Measurements from ENCODE around the gene CLCNKA. TPM values are rescaled to one million over a fixed set of nuclear protein-coding genes. Genes with fewer than 3 reads are reported as not detected.

Gene CLCNKA
- total and polyA plus RNA-seq, 7 experiments from 2014 or later = not detected

DNA sequence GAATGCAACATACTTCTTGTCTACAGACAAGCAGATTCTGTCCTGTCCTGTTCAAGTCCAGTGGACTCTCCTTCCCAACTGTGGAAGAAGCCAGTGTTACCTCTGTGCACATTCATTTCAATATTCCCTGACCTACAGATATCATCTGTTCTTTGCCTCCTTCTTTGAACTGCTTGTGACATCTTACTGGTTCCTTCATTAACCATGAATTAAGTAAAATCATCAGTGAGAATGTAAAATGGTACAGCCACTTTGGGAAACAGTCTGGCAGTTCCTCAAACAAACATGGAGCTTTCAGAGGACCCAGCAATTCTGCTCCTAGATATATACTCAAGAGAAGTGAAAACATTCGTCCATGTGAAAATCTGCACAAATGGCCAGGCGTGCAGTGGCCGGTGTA lies 11.0 kb upstream of the CLCNKA start:
- no peak overlapping the region for H3K27ac Mint-ChIP-seq
- Histone ChIP-seq H3K4me1 (ENCODE audit: control insufficient read depth in 2 of 2, insufficient read depth in 2 of 2, low read length in 2 of 2) (peaks cover 0 to 6% of the 10 kb centered on the region in 2 donors), H3K27ac (ENCODE audit: low read depth, low read length) (no peak overlapping the region), H3K4me3 (ENCODE audit: low read length) (no peak overlapping the region), H3K9me3 (ENCODE audit: control insufficient read depth in 2 of 3, low read length in 3 of 3) (no peaks in the 10 kb centered on the region), H3K27me3 (ENCODE audit: control insufficient read depth in 2 of 2, insufficient read depth in 2 of 2, low read length in 2 of 2) (no peaks in the 10 kb centered on the region), H3K36me3 (ENCODE audit: control insufficient read depth in 2 of 3, insufficient read depth in 3 of 3, low read length in 3 of 3) (no peaks in the 10 kb centered on the region)
- H3K4me3 Mint-ChIP-seq = no peak overlapping the region
- H3K36me3 Mint-ChIP-seq = no peaks in the 10 kb centered on the region
- intact Hi-C loops (cut with micrococcal nuclease) = no loop called here
- POLR2A ChIA-PET = no interaction called here
- H3K4me1 Mint-ChIP-seq = peaks cover 0 to 21% (median 5%) of the 10 kb centered on the region in 7 donors
- DNase-seq = no peak
- no peak for ATAC-seq
- H3K27me3 Mint-ChIP-seq = peaks cover 0 to 17% (median 0%) of the 10 kb centered on the region in 5 donors
- CTCF ChIA-PET = interaction anchor here (1.0 to 2.2 kb wide), 3 partner anchors 35 to 177 kb away, joined by 4 to 10 read pairs (median 10); no protein-coding TSS in a partner anchor
- H3K9me3 Mint-ChIP-seq = peaks cover 0 to 2% (median 0%) of the 10 kb centered on the region in 11 donors

GRCh38 chr1:16011936-16012589 lies 9.8 kb upstream of the CLCNKA start:
- Histone ChIP-seq H3K4me3 (ENCODE audit: low read length) (no peak overlapping the region), H3K27ac (ENCODE audit: low read depth, low read length) (no peak overlapping the region), H3K4me1 (ENCODE audit: control insufficient read depth in 2 of 2, insufficient read depth in 2 of 2, low read length in 2 of 2) (peaks cover 0 to 6% of the 10 kb centered on the region in 2 donors), H3K36me3 (ENCODE audit: control insufficient read depth in 2 of 3, insufficient read depth in 3 of 3, low read length in 3 of 3) (no peaks in the 10 kb centered on the region), H3K27me3 (ENCODE audit: control insufficient read depth in 2 of 2, insufficient read depth in 2 of 2, low read length in 2 of 2) (no peaks in the 10 kb centered on the region), H3K9me3 (ENCODE audit: control insufficient read depth in 2 of 3, low read length in 3 of 3) (no peaks in the 10 kb centered on the region)
- DNase-seq = no peak
- no peak for ATAC-seq
- CTCF ChIA-PET = interaction anchor here (0.6 to 1.1 kb wide), 2 partner anchors 17 to 456 kb away, joined by 3 to 4 read pairs; no protein-coding TSS in a partner anchor
- Mint-ChIP-seq H3K27ac (peak overlapping the region in 1 of 9 donors; percentile 32), H3K4me3 (peak overlapping the region in 7 of 10 donors; percentile 14 to 66 (median 49)), H3K27me3 (peaks cover 0 to 11% (median 0%) of the 10 kb centered on the region in 5 donors), H3K9me3 (peaks cover 0 to 2% (median 0%) of the 10 kb centered on the region in 11 donors), H3K36me3 (no peaks in the 10 kb centered on the region), H3K4me1 (peaks cover 0 to 14% (median 5%) of the 10 kb centered on the region in 7 donors)
- intact Hi-C loops (cut with micrococcal nuclease) = no loop called here
- POLR2A ChIA-PET = no interaction called here

- intact Hi-C loops (cut with micrococcal nuclease) = no loop called here
- Mint-ChIP-seq H3K27ac (peak overlapping the region in 1 of 9 donors; percentile 32), H3K36me3 (no peaks in the 10 kb centered on the region), H3K9me3 (peaks cover 0 to 2% (median 0%) of the 10 kb centered on the region in 11 donors), H3K4me3 (peak overlapping the region in 8 of 10 donors; percentile 14 to 66 (median 48)), H3K27me3 (peaks cover 0 to 11% (median 0%) of the 10 kb centered on the region in 5 donors), H3K4me1 (peaks cover 0 to 11% (median 5%) of the 10 kb centered on the region in 7 donors)
- H3K4me1 ChIP-seq (ENCODE audit: control insufficient read depth in 2 of 2, insufficient read depth in 2 of 2, low read length in 2 of 2) = peaks cover 0 to 6% of the 10 kb centered on the region in 2 donors
- H3K4me3 ChIP-seq (ENCODE audit: low read length) = peak overlapping the region; percentile 30
- CTCF ChIA-PET = interaction anchor here (1.1 kb wide), 1 partner anchor 17 kb away, joined by 4 read pairs; no protein-coding TSS in a partner anchor
- POLR2A ChIA-PET = no interaction called here
- H3K27ac ChIP-seq (ENCODE audit: low read depth, low read length) = peak overlapping the region; percentile 12
- peak in 6 of 9 donors; percentile 13 to 37 (median 23) for DNase-seq
- no peaks in the 10 kb centered on the region for H3K9me3 ChIP-seq (ENCODE audit: control insufficient read depth in 2 of 3, low read length in 3 of 3)
- no peaks in the 10 kb centered on the region for H3K27me3 ChIP-seq (ENCODE audit: control insufficient read depth in 2 of 2, insufficient read depth in 2 of 2, low read length in 2 of 2)
- no peaks in the 10 kb centered on the region for H3K36me3 ChIP-seq (ENCODE audit: control insufficient read depth in 2 of 3, insufficient read depth in 3 of 3, low read length in 3 of 3)
- ATAC-seq = peak; percentile 38
Measured at GRCh38 chr1:16012590-16013219, 9.1 kb upstream of the CLCNKA start.

- Histone ChIP-seq H3K27me3 (ENCODE audit: control insufficient read depth in 2 of 2, insufficient read depth in 2 of 2, low read length in 2 of 2) (no peaks in the 10 kb centered on the region), H3K9me3 (ENCODE audit: control insufficient read depth in 2 of 3, low read length in 3 of 3) (no peaks in the 10 kb centered on the region), H3K36me3 (ENCODE audit: control insufficient read depth in 2 of 3, insufficient read depth in 3 of 3, low read length in 3 of 3) (no peaks in the 10 kb centered on the region), H3K27ac (ENCODE audit: low read depth, low read length) (peak overlapping the region; percentile 12), H3K4me1 (ENCODE audit: control insufficient read depth in 2 of 2, insufficient read depth in 2 of 2, low read length in 2 of 2) (peaks cover 0 to 6% of the 10 kb centered on the region in 2 donors), H3K4me3 (ENCODE audit: low read length) (peak overlapping the region; percentile 30)
- Mint-ChIP-seq H3K4me3 (peak overlapping the region in 7 of 10 donors; percentile 13 to 66 (median 48)), H3K9me3 (peaks cover 0 to 2% (median 0%) of the 10 kb centered on the region in 11 donors), H3K27me3 (peaks cover 0 to 11% (median 0%) of the 10 kb centered on the region in 5 donors), H3K36me3 (no peaks in the 10 kb centered on the region), H3K27ac (peak overlapping the region in 2 of 9 donors; percentile 32 to 36), H3K4me1 (peaks cover 0 to 8% (median 5%) of the 10 kb centered on the region in 7 donors)
- ATAC-seq (peak; percentile 58), DNase-seq (peak in 3 of 9 donors; percentile 7 to 67 (median 55))
- POLR2A ChIA-PET = no interaction called here
- CTCF ChIA-PET = no interaction called here
- intact Hi-C loops (cut with micrococcal nuclease) = no loop called here
Measured at GRCh38 chr1:16013220-16013907, 8.5 kb upstream of the CLCNKA start.

- CTCF ChIA-PET = no interaction called here
- H3K4me1 Mint-ChIP-seq = peaks cover 0 to 8% (median 5%) of the 10 kb centered on the region in 7 donors
- DNase-seq (no peak), ATAC-seq (no peak)
- Histone ChIP-seq H3K27ac (ENCODE audit: low read depth, low read length) (no peak overlapping the region), H3K36me3 (ENCODE audit: control insufficient read depth in 2 of 3, insufficient read depth in 3 of 3, low read length in 3 of 3) (no peaks in the 10 kb centered on the region), H3K9me3 (ENCODE audit: control insufficient read depth in 2 of 3, low read length in 3 of 3) (no peaks in the 10 kb centered on the region), H3K4me3 (ENCODE audit: low read length) (no peak overlapping the region), H3K4me1 (ENCODE audit: control insufficient read depth in 2 of 2, insufficient read depth in 2 of 2, low read length in 2 of 2) (peaks cover 0 to 6% of the 10 kb centered on the region in 2 donors), H3K27me3 (ENCODE audit: control insufficient read depth in 2 of 2, insufficient read depth in 2 of 2, low read length in 2 of 2) (no peaks in the 10 kb centered on the region)
- peak overlapping the region in 4 of 10 donors; percentile 13 to 66 (median 48) for H3K4me3 Mint-ChIP-seq
- no peaks in the 10 kb centered on the region for H3K36me3 Mint-ChIP-seq
- H3K9me3 Mint-ChIP-seq = peaks cover 0 to 2% (median 0%) of the 10 kb centered on the region in 11 donors
- intact Hi-C loops (cut with micrococcal nuclease) = no loop called here
- POLR2A ChIA-PET = no interaction called here
- no peak overlapping the region for H3K27ac Mint-ChIP-seq
- peaks cover 0 to 11% (median 0%) of the 10 kb centered on the region in 5 donors for H3K27me3 Mint-ChIP-seq
Measured at GRCh38 chr1:16013908-16014258, 8.0 kb upstream of the CLCNKA start.
